ENCODE data around the gene VDR.

- TF ChIP-seq, protein P1, sequence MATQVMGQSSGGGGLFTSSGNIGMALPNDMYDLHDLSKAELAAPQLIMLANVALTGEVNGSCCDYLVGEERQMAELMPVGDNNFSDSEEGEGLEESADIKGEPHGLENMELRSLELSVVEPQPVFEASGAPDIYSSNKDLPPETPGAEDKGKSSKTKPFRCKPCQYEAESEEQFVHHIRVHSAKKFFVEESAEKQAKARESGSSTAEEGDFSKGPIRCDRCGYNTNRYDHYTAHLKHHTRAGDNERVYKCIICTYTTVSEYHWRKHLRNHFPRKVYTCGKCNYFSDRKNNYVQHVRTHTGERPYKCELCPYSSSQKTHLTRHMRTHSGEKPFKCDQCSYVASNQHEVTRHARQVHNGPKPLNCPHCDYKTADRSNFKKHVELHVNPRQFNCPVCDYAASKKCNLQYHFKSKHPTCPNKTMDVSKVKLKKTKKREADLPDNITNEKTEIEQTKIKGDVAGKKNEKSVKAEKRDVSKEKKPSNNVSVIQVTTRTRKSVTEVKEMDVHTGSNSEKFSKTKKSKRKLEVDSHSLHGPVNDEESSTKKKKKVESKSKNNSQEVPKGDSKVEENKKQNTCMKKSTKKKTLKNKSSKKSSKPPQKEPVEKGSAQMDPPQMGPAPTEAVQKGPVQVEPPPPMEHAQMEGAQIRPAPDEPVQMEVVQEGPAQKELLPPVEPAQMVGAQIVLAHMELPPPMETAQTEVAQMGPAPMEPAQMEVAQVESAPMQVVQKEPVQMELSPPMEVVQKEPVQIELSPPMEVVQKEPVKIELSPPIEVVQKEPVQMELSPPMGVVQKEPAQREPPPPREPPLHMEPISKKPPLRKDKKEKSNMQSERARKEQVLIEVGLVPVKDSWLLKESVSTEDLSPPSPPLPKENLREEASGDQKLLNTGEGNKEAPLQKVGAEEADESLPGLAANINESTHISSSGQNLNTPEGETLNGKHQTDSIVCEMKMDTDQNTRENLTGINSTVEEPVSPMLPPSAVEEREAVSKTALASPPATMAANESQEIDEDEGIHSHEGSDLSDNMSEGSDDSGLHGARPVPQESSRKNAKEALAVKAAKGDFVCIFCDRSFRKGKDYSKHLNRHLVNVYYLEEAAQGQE (IDR thresholded peaks at IDR 0.05; ENCODE audit: insufficient read depth in 1 of 2, low read depth in 2 of 2, low read length in 2 of 2) = no peak
- TF ChIP-seq TAF1 (IDR thresholded peaks at IDR 0.05; ENCODE audit: borderline replicate concordance, insufficient read depth, low read length) (no peak), POLR2AphosphoS5 (IDR thresholded peaks at IDR 0.05; ENCODE audit: low read depth, low read length) (no peak), SIN3A (IDR thresholded peaks at IDR 0.05; ENCODE audit: borderline replicate concordance, insufficient read depth, low read length) (no peak), FOXP2 (optimal IDR thresholded peaks at IDR 0.05; ENCODE audit: borderline replicate concordance, extremely low read depth, extremely low read length, insufficient read depth) (no peak)
Observed at GRCh38 chr12:47851303-47851952, 53.4 kb downstream of the VDR start.
